NB4 (cell line): Measurements from ENCODE around the gene CACNG4.

Experiments
- DNase-seq: peaks from one replicate; pipeline ENCODE4 v3.0.0; 2010; ENCODE audit warnings: low read depth
- H3K4me3 ChIP-seq: one replicate; pipeline ENCODE4 v1.5.1; 2011; ENCODE audit warnings: mild to moderate bottlenecking, low read depth, low read length, moderate library complexity
- CTCF ChIP-seq: IDR thresholded peaks from one replicate; pipeline ENCODE4 v1.5.1; 2012; ENCODE audit warnings: low read depth, low read length
- MAX ChIP-seq: IDR thresholded peaks from 2 replicates; pipeline ENCODE4 v1.6.1; 2011; ENCODE audit warnings: low read depth, low read length
- MYC ChIP-seq: IDR thresholded peaks from 2 replicates; pipeline ENCODE4 v1.6.1; 2011; ENCODE audit warnings: low read depth, low read length
- POLR2A ChIP-seq: IDR thresholded peaks from 2 replicates; pipeline ENCODE4 v1.6.1; 2011; ENCODE audit warnings: mild to moderate bottlenecking; ENCODE audit not compliant: insufficient read length; ENCODE audit errors: extremely low read depth

CACNG4 gene

GRCh38 chr17:67016039-67016762 is 51.7 kb downstream of the CACNG4 start:
- no peak for TF ChIP-seq POLR2A
- TF ChIP-seq MAX, result no peak
- TF ChIP-seq MYC, result no peak
- no peak for TF ChIP-seq CTCF
- no peak overlapping the region for H3K4me3 ChIP-seq
- no peak for DNase-seq

- TF ChIP-seq MYC (no peak), MAX (no peak), POLR2A (no peak), CTCF (no peak)
- DNase-seq, result no peak
- H3K4me3 ChIP-seq, result no peak overlapping the region
Observed at GRCh38 chr17:67017910-67018309, 53.4 kb downstream of the CACNG4 start.

- no peak for DNase-seq
- no peak overlapping the region for H3K4me3 ChIP-seq
- no peak for TF ChIP-seq POLR2A
- TF ChIP-seq MAX, result no peak
- no peak for TF ChIP-seq CTCF
- TF ChIP-seq MYC, result no peak
Observed at GRCh38 chr17:67018471-67019434, 54.2 kb downstream of the CACNG4 start.

GRCh38 chr17:67019809-67020208 is 55.3 kb downstream of the CACNG4 start:
- no peak for DNase-seq
- H3K4me3 ChIP-seq, result no peak overlapping the region
- TF ChIP-seq POLR2A, result no peak
- no peak for TF ChIP-seq MAX
- no peak for TF ChIP-seq CTCF
- no peak for TF ChIP-seq MYC

GRCh38 chr17:67020293-67020766 is 55.8 kb downstream of the CACNG4 start:
- TF ChIP-seq MAX (no peak), POLR2A (no peak), MYC (no peak), CTCF (no peak)
- no peak overlapping the region for H3K4me3 ChIP-seq
- no peak for DNase-seq
